Loucy (cell line): ENCODE measurements around the gene MFGE8.

Experiments used
- H2AFZ ChIP-seq: fragments of 200-600 bp; sonication (generic); 2 replicates; pipeline ENCODE4 v1.6.0; 2016; ENCODE audit warnings: antibody characterized with exemption, mild to moderate bottlenecking, low read length, moderate library complexity
- H3F3A ChIP-seq: fragments of 200-600 bp; 2 replicates; pipeline ENCODE4 v1.6.0; 2016; ENCODE audit warnings: antibody characterized with exemption, low read depth, mild to moderate bottlenecking
- H3K27me3 ChIP-seq: fragments of 200-600 bp; sonication (generic); 2 replicates; pipeline ENCODE4 v1.6.1; 2014; ENCODE audit warnings: low read length, mild to moderate bottlenecking; ENCODE audit not compliant: insufficient read depth, poor library complexity, severe bottlenecking
- H3K36me3 ChIP-seq: fragments of 200-600 bp; sonication (generic); 2 replicates; pipeline ENCODE4 v1.6.1; 2016; ENCODE audit warnings: low read length; ENCODE audit not compliant: insufficient read depth
- H3K4me1 ChIP-seq: fragments of 200-600 bp; sonication (generic); 2 replicates; pipeline ENCODE4 v1.5.1; 2014; ENCODE audit warnings: low read length, mild to moderate bottlenecking; ENCODE audit not compliant: insufficient read depth, poor library complexity, severe bottlenecking
- H3K4me2 ChIP-seq: fragments of 200-600 bp; sonication (generic); 2 replicates; pipeline ENCODE4 v1.6.0; 2014; ENCODE audit warnings: antibody characterized with exemption, low read length, low read depth, mild to moderate bottlenecking; ENCODE audit not compliant: poor library complexity, severe bottlenecking
- H3K4me3 ChIP-seq: fragments of 200-600 bp; sonication (generic); 2 replicates; pipeline ENCODE4 v1.5.1; 2014; ENCODE audit warnings: low read length, mild to moderate bottlenecking, mixed read lengths; ENCODE audit not compliant: poor library complexity, severe bottlenecking
- H3K79me2 ChIP-seq: fragments of 200-600 bp; sonication (generic); 2 replicates; pipeline ENCODE4 v1.6.1; 2014; ENCODE audit warnings: low read length; ENCODE audit not compliant: insufficient read depth
- H3K9ac ChIP-seq: fragments of 200-600 bp; sonication (generic); 2 replicates; pipeline ENCODE4 v1.6.0; 2014; ENCODE audit warnings: mild to moderate bottlenecking, low read depth, low read length, moderate library complexity; ENCODE audit not compliant: poor library complexity, severe bottlenecking
- H3K9me2 ChIP-seq: fragments of 200-600 bp; sonication (generic); replicated peaks from 2 replicates; pipeline ENCODE4 v1.6.1; 2016; ENCODE audit warnings: low read depth, low read length, mixed read lengths
- H3K9me3 ChIP-seq: fragments of 200-600 bp; sonication (generic); 2 replicates; pipeline ENCODE4 v1.6.1; 2014; ENCODE audit warnings: mild to moderate bottlenecking, antibody characterized with exemption, low read length, low read depth; ENCODE audit not compliant: insufficient read depth
- H4K20me1 ChIP-seq: fragments of 200-600 bp; sonication (generic); 2 replicates; pipeline ENCODE4 v1.6.0; 2014; ENCODE audit warnings: antibody characterized with exemption, low read length, mild to moderate bottlenecking; ENCODE audit not compliant: insufficient read depth, poor library complexity, severe bottlenecking
- EZH2phosphoT487 ChIP-seq: fragments of 200-600 bp; IDR thresholded peaks from 2 replicates; pipeline ENCODE4 v1.6.1; 2018; ENCODE audit warnings: antibody characterized with exemption, mild to moderate bottlenecking, moderate library complexity, borderline replicate concordance
- TF ChIP-seq, protein P1 (sequence below): fragments of 200-600 bp; sonication (generic); conservative IDR thresholded peaks from 2 replicates; pipeline ENCODE4 v1.5.1; 2014; ENCODE audit warnings: mild to moderate bottlenecking, antibody characterized with exemption, low read length

Gene MFGE8

DNA sequence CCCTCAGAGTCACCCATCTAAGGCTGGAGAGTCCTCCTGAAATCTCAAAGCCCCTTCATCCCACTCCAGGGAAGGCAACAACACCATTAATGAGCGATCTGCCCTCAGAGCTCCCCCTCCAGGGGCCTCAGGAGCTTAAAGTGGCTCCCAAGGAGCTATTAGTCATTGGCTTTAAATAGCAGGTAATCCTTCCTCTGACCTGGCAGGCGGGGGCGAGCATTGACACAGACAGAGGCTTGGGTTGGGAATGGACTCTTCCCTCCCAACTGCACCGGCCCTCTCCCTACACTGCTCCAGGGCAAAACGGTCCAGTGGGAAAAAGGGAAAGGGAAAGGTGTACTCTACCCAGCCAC, 1.4 kb downstream of the MFGE8 start:
- Histone ChIP-seq H3K9ac (peak overlapping the region; percentile 94), H3F3A (no peaks in the 10 kb centered on the region), H2AFZ (no peak overlapping the region), H3K9me3 (no peaks in the 10 kb centered on the region), H3K36me3 (no peaks in the 10 kb centered on the region; the same call in 1 of the 2 replicates), H3K4me3 (peak overlapping the region; percentile 81), H3K79me2 (peaks cover 56% of the 10 kb centered on the region), H3K9me2 (no peaks in the 10 kb centered on the region), H4K20me1 (peaks cover 18% of the 10 kb centered on the region), H3K4me1 (peaks cover 37% of the 10 kb centered on the region), H3K27me3 (no peaks in the 10 kb centered on the region), H3K4me2 (peak overlapping the region; percentile 99)
- no peak for TF ChIP-seq EZH2phosphoT487
- TF ChIP-seq, protein P1, sequence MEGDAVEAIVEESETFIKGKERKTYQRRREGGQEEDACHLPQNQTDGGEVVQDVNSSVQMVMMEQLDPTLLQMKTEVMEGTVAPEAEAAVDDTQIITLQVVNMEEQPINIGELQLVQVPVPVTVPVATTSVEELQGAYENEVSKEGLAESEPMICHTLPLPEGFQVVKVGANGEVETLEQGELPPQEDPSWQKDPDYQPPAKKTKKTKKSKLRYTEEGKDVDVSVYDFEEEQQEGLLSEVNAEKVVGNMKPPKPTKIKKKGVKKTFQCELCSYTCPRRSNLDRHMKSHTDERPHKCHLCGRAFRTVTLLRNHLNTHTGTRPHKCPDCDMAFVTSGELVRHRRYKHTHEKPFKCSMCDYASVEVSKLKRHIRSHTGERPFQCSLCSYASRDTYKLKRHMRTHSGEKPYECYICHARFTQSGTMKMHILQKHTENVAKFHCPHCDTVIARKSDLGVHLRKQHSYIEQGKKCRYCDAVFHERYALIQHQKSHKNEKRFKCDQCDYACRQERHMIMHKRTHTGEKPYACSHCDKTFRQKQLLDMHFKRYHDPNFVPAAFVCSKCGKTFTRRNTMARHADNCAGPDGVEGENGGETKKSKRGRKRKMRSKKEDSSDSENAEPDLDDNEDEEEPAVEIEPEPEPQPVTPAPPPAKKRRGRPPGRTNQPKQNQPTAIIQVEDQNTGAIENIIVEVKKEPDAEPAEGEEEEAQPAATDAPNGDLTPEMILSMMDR, result 0 out of 2 replicates have a peak, but pooled peaks have one; percentile 6

DNA sequence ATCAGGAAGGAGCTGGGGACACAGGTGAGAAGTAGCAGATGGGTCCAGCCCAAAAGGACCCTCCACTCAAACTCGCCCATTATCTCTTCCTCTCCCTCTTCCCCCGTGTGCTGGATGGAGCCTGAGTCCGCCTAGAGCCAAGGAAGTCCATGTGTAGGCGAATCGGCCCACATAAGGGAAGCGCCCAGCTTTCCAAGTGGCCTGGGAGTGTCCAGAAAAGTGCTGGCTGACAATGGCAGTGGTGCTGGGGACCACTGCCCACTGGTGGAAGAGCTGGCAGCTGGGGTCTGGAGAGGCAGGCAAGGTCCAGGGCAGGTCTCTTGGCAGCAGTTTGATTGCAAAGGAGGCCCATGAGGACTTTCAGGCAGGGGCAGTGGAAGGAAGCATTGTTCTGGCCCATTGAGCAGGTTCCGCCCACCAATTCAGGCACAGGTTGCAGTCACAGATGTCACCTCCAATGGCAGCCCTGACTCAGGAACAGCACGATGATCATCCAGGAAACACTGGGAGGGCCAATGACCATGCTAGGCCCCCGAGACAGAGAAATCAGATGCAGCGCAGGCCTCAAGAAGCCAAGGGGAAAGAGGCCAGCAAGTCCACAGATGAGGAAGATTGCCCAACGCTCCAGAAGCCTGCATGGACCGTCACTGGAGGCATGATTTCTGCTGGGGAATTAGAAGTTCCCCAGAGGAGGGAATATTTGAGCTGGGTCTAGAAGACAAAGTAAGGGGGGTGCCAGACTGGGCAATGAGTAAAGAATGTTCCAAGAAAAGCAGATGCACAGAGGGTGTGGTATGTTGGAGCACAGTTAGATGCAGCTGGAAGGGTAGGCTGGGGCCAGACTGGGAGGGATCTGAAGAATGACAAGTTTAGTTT, 3.0 kb downstream of the MFGE8 start:
- H3K4me1 ChIP-seq, result peaks cover 37% of the 10 kb centered on the region
- H3F3A ChIP-seq, result no peaks in the 10 kb centered on the region
- no peaks in the 10 kb centered on the region for H3K9me3 ChIP-seq
- TF ChIP-seq EZH2phosphoT487, result no peak
- TF ChIP-seq, protein P1, result no peak
- H2AFZ ChIP-seq, result no peak overlapping the region
- peaks cover 21% of the 10 kb centered on the region for H4K20me1 ChIP-seq
- H3K4me3 ChIP-seq, result peak overlapping the region; percentile 81
- peak overlapping the region; percentile 99 for H3K4me2 ChIP-seq
- peaks cover 5% of the 10 kb centered on the region; the same call in 1 of the 2 replicates for H3K36me3 ChIP-seq
- H3K9ac ChIP-seq, result peak overlapping the region; percentile 94
- H3K79me2 ChIP-seq, result peaks cover 56% of the 10 kb centered on the region
- H3K27me3 ChIP-seq, result no peaks in the 10 kb centered on the region
- H3K9me2 ChIP-seq, result no peaks in the 10 kb centered on the region

DNA sequence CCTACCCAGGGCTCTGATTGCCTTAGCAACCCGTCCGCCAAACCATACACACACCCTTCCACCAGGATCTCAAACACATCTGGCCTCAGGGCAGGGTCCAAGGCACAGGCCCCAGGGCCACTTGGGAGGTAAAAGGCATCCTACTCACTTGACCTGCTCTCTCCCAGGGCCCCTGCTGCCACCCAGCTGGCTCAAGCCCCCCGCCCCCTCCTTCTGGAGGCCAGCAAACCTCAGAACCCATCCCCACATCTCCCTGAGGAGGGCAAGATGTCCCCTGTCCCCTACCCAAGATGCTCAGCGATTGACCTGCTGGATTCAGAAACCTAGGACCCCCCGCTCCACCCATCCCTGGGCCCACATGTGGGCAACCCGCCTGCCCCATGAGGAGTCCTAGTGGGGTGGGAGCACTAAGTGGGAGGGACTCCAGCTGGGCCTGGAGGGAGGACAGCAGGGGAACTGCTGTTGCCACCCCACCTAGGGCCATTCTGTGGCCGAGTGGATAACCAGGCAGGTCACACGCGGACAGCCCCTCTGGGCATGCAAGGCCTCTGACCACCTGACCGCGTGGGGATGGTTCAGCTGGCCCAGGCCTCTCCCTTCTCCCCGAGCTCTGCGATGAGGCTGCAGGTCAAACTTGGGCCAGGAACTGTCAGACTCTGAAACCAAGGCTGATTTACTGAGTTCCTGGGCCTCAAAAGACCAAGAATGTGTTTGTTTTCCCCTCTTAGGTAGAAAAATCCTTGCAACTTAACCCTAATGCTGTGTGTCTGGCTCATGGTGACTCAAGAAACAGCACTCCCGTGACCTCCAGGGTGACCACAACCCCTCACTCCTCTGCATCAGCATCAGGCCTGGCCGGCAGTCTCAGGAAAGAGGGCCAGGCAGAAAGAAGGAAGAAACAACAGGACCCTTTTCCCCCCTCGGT, 4.2 kb downstream of the MFGE8 start:
- Histone ChIP-seq H4K20me1 (peaks cover 24% of the 10 kb centered on the region), H3K9ac (peak overlapping the region; percentile 94), H3K9me3 (no peaks in the 10 kb centered on the region), H3K36me3 (peaks cover 8% of the 10 kb centered on the region; the same call in 1 of the 2 replicates), H3K79me2 (peaks cover 59% of the 10 kb centered on the region), H3K9me2 (no peaks in the 10 kb centered on the region), H3K27me3 (no peaks in the 10 kb centered on the region), H3F3A (no peaks in the 10 kb centered on the region), H3K4me1 (peaks cover 41% of the 10 kb centered on the region), H3K4me3 (peak overlapping the region; percentile 81), H2AFZ (no peak overlapping the region), H3K4me2 (peak overlapping the region; percentile 99)
- TF ChIP-seq, protein P1, result no peak
- no peak for TF ChIP-seq EZH2phosphoT487
